SK-N-SH (cell line): ENCODE results near the gene SEPTIN2. TPM values are rescaled to one million over a fixed set of nuclear protein-coding genes. Genes with fewer than 3 reads are reported as not detected.

Experiments used
- CTCF ChIA-PET: fragments of 300-600, 350-600 bp; formaldehyde crosslinking; extraction: SDS; loops from one replicate; lab custom pipeline; 2021; lab: Yijun Ruan, JAX
- POLR2A ChIA-PET: fragments of 350-600 bp; sonication (Branson Sonifier 250); formaldehyde crosslinking; extraction: SDS; loops from one replicate; lab custom pipeline; 2020; ENCODE audit warnings: antibody characterized with exemption, inconsistent platforms; lab: Yijun Ruan, JAX
- DNase-seq: peaks from one replicate; pipeline ENCODE4 v3.0.0; 2012
- H2AFZ ChIP-seq: fragments of 200-600 bp; sonication (generic); 2 replicates; pipeline ENCODE4 v1.8.1; 2016; ENCODE audit warnings: antibody characterized with exemption, mild to moderate bottlenecking, low read depth
- H3F3A ChIP-seq: fragments of 200-600 bp; sonication (generic); replicated peaks from 2 replicates; pipeline ENCODE3; 2016; ENCODE audit warnings: antibody characterized with exemption, mild to moderate bottlenecking; ENCODE audit not compliant: insufficient read depth
- H3K27ac ChIP-seq, 2 experiments: fragments of 200-500 bp in 1 of 2; fragments of 200-600 bp in 1 of 2; sonication (Bioruptor generic) in 1 of 2; sonication (generic), shearing (Covaris generic) in 1 of 2; 2 replicates each; pipeline versions ENCODE4 v1.5.1 to v1.6.1; 2014 to 2016; ENCODE audit warnings: low read depth in 2 of 2, inconsistent platforms in 1 of 2, low read length in 1 of 2, mild to moderate bottlenecking in 1 of 2, mixed read lengths in 1 of 2
- H3K27me3 ChIP-seq: fragments of 200-600 bp; sonication (generic), shearing (Covaris generic); 2 replicates; pipeline ENCODE4 v1.6.1; 2016; ENCODE audit warnings: mixed run types; ENCODE audit not compliant: insufficient read depth
- H3K36me3 ChIP-seq, 2 experiments: fragments of 200-500 bp in 1 of 2; fragments of 200-600 bp in 1 of 2; sonication (Bioruptor generic) in 1 of 2; sonication (generic) in 1 of 2; replicated peaks in 1 of 2; 2 replicates each; pipeline versions ENCODE3 to v1.5.1; 2014 to 2016; ENCODE audit warnings: low read length in 1 of 2, mild to moderate bottlenecking in 1 of 2; ENCODE audit not compliant: insufficient read depth in 2 of 2, control insufficient read depth in 1 of 2
- H3K4me1 ChIP-seq, 2 experiments: fragments of 200-500 bp in 1 of 2; fragments of 200-600 bp in 1 of 2; sonication (Bioruptor generic) in 1 of 2; sonication (generic), shearing (Covaris generic) in 1 of 2; 2 replicates each; pipeline versions ENCODE4 v1.5.1 to v1.6.1; 2014 to 2016; ENCODE audit warnings: low read depth in 1 of 2, low read length in 1 of 2, mixed run types in 1 of 2; ENCODE audit not compliant: insufficient read depth in 2 of 2, control insufficient read depth in 1 of 2
- H3K4me2 ChIP-seq: fragments of 200-600 bp; sonication (generic), shearing (Covaris generic); 2 replicates; pipeline ENCODE4 v1.6.1; 2017; ENCODE audit warnings: mixed run types
- H3K4me3 ChIP-seq, 2 experiments: fragments of 200-500 bp in 1 of 2; fragments of 200-600 bp in 1 of 2; sonication (Bioruptor generic) in 1 of 2; sonication (generic), shearing (Covaris generic) in 1 of 2; 2 replicates each; pipeline versions ENCODE4 v1.5.1 to v1.8.1; 2014 to 2016; ENCODE audit warnings: low read depth in 2 of 2, inconsistent platforms in 1 of 2, low read length in 1 of 2, mild to moderate bottlenecking in 1 of 2, mixed read lengths in 1 of 2, moderate library complexity in 1 of 2
- H3K79me2 ChIP-seq: fragments of 200-600 bp; sonication (generic); 2 replicates; pipeline ENCODE4 v1.8.1; 2017; ENCODE audit warnings: mild to moderate bottlenecking; ENCODE audit not compliant: insufficient read depth
- H3K9ac ChIP-seq: fragments of 200-600 bp; sonication (generic); 2 replicates; pipeline ENCODE4 v1.6.1; 2017; ENCODE audit warnings: mixed run types
- H3K9me2 ChIP-seq: fragments of 200-600 bp; sonication (generic); 2 replicates; pipeline ENCODE4 v1.6.1; 2017; ENCODE audit warnings: mixed run types
- H3K9me3 ChIP-seq: fragments of 200-600 bp; sonication (generic); 2 replicates; pipeline ENCODE4 v1.6.1; 2017; ENCODE audit warnings: mixed run types, mild to moderate bottlenecking, moderate library complexity
- H4K20me1 ChIP-seq: fragments of 200-600 bp; sonication (generic); 2 replicates; pipeline ENCODE4 v1.6.1; 2017; ENCODE audit warnings: mild to moderate bottlenecking, mixed run types; ENCODE audit not compliant: insufficient read depth
- EP300 ChIP-seq, 2 experiments: IDR thresholded peaks; 2 replicates each; pipeline versions ENCODE4 v1.4.0 to v1.6.1; 2012; ENCODE audit warnings: borderline replicate concordance in 1 of 2, low read depth in 1 of 2, low read length in 1 of 2
- FOSL2 ChIP-seq: IDR thresholded peaks from 2 replicates; pipeline ENCODE4 v1.4.0; 2012; ENCODE audit warnings: low read depth, mild to moderate bottlenecking, moderate library complexity, borderline replicate concordance
- FOXJ3 ChIP-seq: sonication (generic); formaldehyde crosslinking; IDR thresholded peaks from 2 replicates; pipeline ENCODE4 v1.5.1; 2020; ENCODE audit warnings: mild to moderate bottlenecking, missing genetic modification reagents
- GABPA ChIP-seq: IDR thresholded peaks from 2 replicates; pipeline ENCODE4 v1.4.0; 2012; ENCODE audit warnings: low read depth, mild to moderate bottlenecking
- NRF1 ChIP-seq: IDR thresholded peaks from 2 replicates; pipeline ENCODE4 v1.6.1; 2012; ENCODE audit warnings: low read depth, mild to moderate bottlenecking, low read length
- RCOR1 ChIP-seq: fragments of 150-350 bp; IDR thresholded peaks from 2 replicates; pipeline ENCODE4 v1.6.1; 2017; ENCODE audit warnings: antibody characterized with exemption, low read length
- SMC3 ChIP-seq: IDR thresholded peaks from 2 replicates; pipeline ENCODE4 v1.6.1; 2012; ENCODE audit warnings: low read depth, low read length, improper control_type of control experiment
- TAF1 ChIP-seq: IDR thresholded peaks from 2 replicates; pipeline ENCODE4 v1.6.1; 2012; ENCODE audit warnings: low read depth, mild to moderate bottlenecking, low read length, moderate library complexity, borderline replicate concordance
- WGBS: methylation state at CpG from one replicate; pipeline ENCODE4 v1.1.6; 2017; ENCODE audit warnings: low lambda C conversion rate; 5-methylcytosine and 5-hydroxymethylcytosine counted together
- polyA plus RNA-seq, 3 experiments: library from polyadenylated mRNA; depleted of rRNA; stranded (reverse); fragments of >200 nt; gene quantifications; 2 replicates each; pipeline ENCODE4 v1.2.3, GENCODE V29; 2012
- TF ChIP-seq, protein P1 (sequence below): IDR thresholded peaks from 2 replicates; pipeline ENCODE4 v1.6.1; 2012; ENCODE audit warnings: mild to moderate bottlenecking, low read depth, low read length, moderate library complexity
- TF ChIP-seq, protein P2 (sequence below): IDR thresholded peaks from 2 replicates; pipeline ENCODE4 v1.4.0; 2012; ENCODE audit warnings: low read depth
- TF ChIP-seq, protein P3 (sequence below): IDR thresholded peaks from 2 replicates; pipeline ENCODE4 v1.4.0; 2012; ENCODE audit warnings: low read depth, borderline replicate concordance

SEPTIN2 gene
- polyA plus RNA-seq, 1 of the 3 experiments (the other 2 are of a cell fraction), result 226 TPM

DNA sequence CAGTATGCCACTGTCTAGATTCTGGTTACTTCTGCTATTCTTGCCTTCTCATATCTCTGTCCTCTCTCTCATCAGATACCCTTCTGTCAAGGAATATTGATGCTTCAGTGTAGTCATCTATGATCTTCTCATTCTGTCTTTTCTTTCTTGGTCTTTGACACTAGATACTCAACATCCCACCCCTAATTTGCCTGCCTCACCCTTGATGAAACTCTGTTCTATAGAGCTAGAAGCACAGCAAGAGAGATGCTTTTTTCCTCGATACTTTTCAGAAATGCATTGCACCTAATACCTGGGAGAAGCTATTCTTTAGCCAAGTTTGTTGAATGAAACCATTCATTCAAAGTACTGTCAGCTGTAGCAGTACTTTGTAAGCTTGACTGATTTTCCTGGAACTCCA lies 9.5 kb downstream of the SEPTIN2 start:
- CTCF ChIA-PET, result no interaction called here
- Histone ChIP-seq H3K79me2 (peaks cover 98% of the 10 kb centered on the region), H2AFZ (no peak overlapping the region), H3K9me2 (no peaks in the 10 kb centered on the region), H3K4me2 (no peak overlapping the region), H3K27me3 (no peaks in the 10 kb centered on the region), H3K4me1 (peaks cover 2 to 6% of the 10 kb centered on the region in 2 experiments; a peak in 3 of 4 replicates), H3K27ac (no peak overlapping the region), H3K36me3 (peaks cover 44 to 76% of the 10 kb centered on the region in 2 experiments), H3K4me3 (no peak overlapping the region), H4K20me1 (peaks cover 63% of the 10 kb centered on the region), H3K9ac (no peak overlapping the region), H3F3A (peaks cover 3% of the 10 kb centered on the region), H3K9me3 (no peaks in the 10 kb centered on the region)
- WGBS, result 100% methylated on average over 1 of the region's 1 CpG
- DNase-seq, result no peak
- POLR2A ChIA-PET, result interaction anchor here (0.6 kb wide), 1 partner anchor 21 kb away, joined by 3 read pairs; no protein-coding TSS in a partner anchor
- TF ChIP-seq FOSL2, result no peak
- TF ChIP-seq SMC3, result no peak
- no peak for TF ChIP-seq GABPA
- no peak for TF ChIP-seq TAF1
- TF ChIP-seq, protein P1, sequence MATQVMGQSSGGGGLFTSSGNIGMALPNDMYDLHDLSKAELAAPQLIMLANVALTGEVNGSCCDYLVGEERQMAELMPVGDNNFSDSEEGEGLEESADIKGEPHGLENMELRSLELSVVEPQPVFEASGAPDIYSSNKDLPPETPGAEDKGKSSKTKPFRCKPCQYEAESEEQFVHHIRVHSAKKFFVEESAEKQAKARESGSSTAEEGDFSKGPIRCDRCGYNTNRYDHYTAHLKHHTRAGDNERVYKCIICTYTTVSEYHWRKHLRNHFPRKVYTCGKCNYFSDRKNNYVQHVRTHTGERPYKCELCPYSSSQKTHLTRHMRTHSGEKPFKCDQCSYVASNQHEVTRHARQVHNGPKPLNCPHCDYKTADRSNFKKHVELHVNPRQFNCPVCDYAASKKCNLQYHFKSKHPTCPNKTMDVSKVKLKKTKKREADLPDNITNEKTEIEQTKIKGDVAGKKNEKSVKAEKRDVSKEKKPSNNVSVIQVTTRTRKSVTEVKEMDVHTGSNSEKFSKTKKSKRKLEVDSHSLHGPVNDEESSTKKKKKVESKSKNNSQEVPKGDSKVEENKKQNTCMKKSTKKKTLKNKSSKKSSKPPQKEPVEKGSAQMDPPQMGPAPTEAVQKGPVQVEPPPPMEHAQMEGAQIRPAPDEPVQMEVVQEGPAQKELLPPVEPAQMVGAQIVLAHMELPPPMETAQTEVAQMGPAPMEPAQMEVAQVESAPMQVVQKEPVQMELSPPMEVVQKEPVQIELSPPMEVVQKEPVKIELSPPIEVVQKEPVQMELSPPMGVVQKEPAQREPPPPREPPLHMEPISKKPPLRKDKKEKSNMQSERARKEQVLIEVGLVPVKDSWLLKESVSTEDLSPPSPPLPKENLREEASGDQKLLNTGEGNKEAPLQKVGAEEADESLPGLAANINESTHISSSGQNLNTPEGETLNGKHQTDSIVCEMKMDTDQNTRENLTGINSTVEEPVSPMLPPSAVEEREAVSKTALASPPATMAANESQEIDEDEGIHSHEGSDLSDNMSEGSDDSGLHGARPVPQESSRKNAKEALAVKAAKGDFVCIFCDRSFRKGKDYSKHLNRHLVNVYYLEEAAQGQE, result no peak
- TF ChIP-seq NRF1, result no peak
- no peak for TF ChIP-seq FOXJ3 (CRISPR knock-in tag)
- TF ChIP-seq RCOR1, result no peak
- TF ChIP-seq, protein P2, sequence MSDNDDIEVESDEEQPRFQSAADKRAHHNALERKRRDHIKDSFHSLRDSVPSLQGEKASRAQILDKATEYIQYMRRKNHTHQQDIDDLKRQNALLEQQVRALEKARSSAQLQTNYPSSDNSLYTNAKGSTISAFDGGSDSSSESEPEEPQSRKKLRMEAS, result no peak
- no peak for TF ChIP-seq EP300 (IDR thresholded peaks at IDR 0.05; ENCODE audit: borderline replicate concordance in 1 of 2, low read depth in 1 of 2, low read length in 1 of 2)
- TF ChIP-seq, protein P3, sequence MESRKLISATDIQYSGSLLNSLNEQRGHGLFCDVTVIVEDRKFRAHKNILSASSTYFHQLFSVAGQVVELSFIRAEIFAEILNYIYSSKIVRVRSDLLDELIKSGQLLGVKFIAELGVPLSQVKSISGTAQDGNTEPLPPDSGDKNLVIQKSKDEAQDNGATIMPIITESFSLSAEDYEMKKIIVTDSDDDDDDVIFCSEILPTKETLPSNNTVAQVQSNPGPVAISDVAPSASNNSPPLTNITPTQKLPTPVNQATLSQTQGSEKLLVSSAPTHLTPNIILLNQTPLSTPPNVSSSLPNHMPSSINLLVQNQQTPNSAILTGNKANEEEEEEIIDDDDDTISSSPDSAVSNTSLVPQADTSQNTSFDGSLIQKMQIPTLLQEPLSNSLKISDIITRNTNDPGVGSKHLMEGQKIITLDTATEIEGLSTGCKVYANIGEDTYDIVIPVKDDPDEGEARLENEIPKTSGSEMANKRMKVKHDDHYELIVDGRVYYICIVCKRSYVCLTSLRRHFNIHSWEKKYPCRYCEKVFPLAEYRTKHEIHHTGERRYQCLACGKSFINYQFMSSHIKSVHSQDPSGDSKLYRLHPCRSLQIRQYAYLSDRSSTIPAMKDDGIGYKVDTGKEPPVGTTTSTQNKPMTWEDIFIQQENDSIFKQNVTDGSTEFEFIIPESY, result no peak
